PC-9 (cell line): ENCODE data around the gene INSR. TPM values are rescaled to one million over a fixed set of nuclear protein-coding genes. Genes with fewer than 3 reads are reported as not detected.

ENCODE experiments used
- BruUV-seq: library from RNA; stranded (reverse); fragments of 400-500 nt; replicated peaks from 2 replicates; lab custom pipeline; 2021; lab: Mats Ljungman, UMichigan
- CTCF ChIA-PET: fragments of 300-600 bp; sonication (Branson Sonifier 250); formaldehyde crosslinking; loops from one replicate; lab custom pipeline; 2022; ENCODE audit warnings: antibody characterized with exemption; lab: Charles Lee
- POLR2A ChIA-PET: fragments of 300-600 bp; sonication (Branson Sonifier 250); formaldehyde crosslinking; loops from one replicate; lab custom pipeline; 2022; ENCODE audit warnings: antibody characterized with exemption; ENCODE audit not compliant: unreplicated experiment; lab: Charles Lee
- DNase-seq, 2 experiments: peaks; one replicate each; pipeline versions ENCODE4 v3.0.0 to v3.0.0-alpha.2; 2015 to 2022; ENCODE audit warnings: mixed read lengths in 1 of 2
- H2AFZ ChIP-seq: fragments of 200-600 bp; sonication (generic); 2 replicates; pipeline ENCODE4 v1.8.1; 2017; ENCODE audit warnings: antibody characterized with exemption
- H3F3A ChIP-seq: fragments of 200-600 bp; sonication (generic); 2 replicates; pipeline ENCODE4 v1.8.1; 2017; ENCODE audit warnings: antibody characterized with exemption, mild to moderate bottlenecking, low read depth; ENCODE audit not compliant: insufficient read depth
- H3K27ac ChIP-seq: fragments of 200-600 bp; sonication (generic); 2 replicates; pipeline ENCODE4 v1.6.1; 2016; ENCODE audit warnings: mixed run types
- H3K27me3 ChIP-seq: fragments of 200-600 bp; sonication (generic); 2 replicates; pipeline ENCODE4 v1.6.1; 2016; ENCODE audit warnings: low read depth, mixed run types; ENCODE audit not compliant: insufficient read depth
- H3K36me3 ChIP-seq: fragments of 200-600 bp; sonication (generic); 2 replicates; pipeline ENCODE4 v1.6.1; 2016; ENCODE audit warnings: low read depth, mixed run types
- H3K4me1 ChIP-seq: fragments of 200-600 bp; sonication (generic); replicated peaks from 2 replicates; pipeline ENCODE4 v1.6.1; 2016; ENCODE audit warnings: mixed run types; ENCODE audit not compliant: insufficient read depth
- H3K4me2 ChIP-seq: fragments of 200-600 bp; sonication (generic); 2 replicates; pipeline ENCODE4 v1.6.1; 2017; ENCODE audit warnings: mixed run types
- H3K4me3 ChIP-seq: fragments of 200-600 bp; sonication (generic); 2 replicates; pipeline ENCODE4 v1.6.1; 2016; ENCODE audit warnings: mixed run types
- H3K79me2 ChIP-seq: fragments of 200-600 bp; sonication (generic); 2 replicates; pipeline ENCODE4 v1.6.1; 2017; ENCODE audit warnings: low read depth, mixed run types
- H3K9me2 ChIP-seq: fragments of 200-600 bp; sonication (generic); 2 replicates; pipeline ENCODE4 v1.8.1; 2017; ENCODE audit warnings: mild to moderate bottlenecking; ENCODE audit not compliant: insufficient read depth
- H3K9me3 ChIP-seq: fragments of 200-600 bp; sonication (generic); 2 replicates; pipeline ENCODE4 v1.8.1; 2016; ENCODE audit warnings: low read depth; ENCODE audit not compliant: insufficient read depth
- H4K20me1 ChIP-seq: fragments of 200-600 bp; sonication (generic); 2 replicates; pipeline ENCODE4 v1.8.1; 2017; ENCODE audit not compliant: insufficient read depth
- CTCF ChIP-seq: fragments of 200-600 bp; sonication (generic); conservative IDR thresholded peaks from 2 replicates; pipeline ENCODE4 v1.6.1; 2017; ENCODE audit warnings: mixed run types, antibody characterized with exemption, mild to moderate bottlenecking, moderate library complexity
- EZH2 ChIP-seq: fragments of 200-600 bp; sonication (generic); IDR thresholded peaks from 2 replicates; pipeline ENCODE4 v1.8.0; 2017; ENCODE audit warnings: antibody characterized with exemption, low read depth
- intact Hi-C: fragments of 100-400 bp; cut with micrococcal nuclease; formaldehyde crosslinking; loops from one replicate; pipeline ENCODE4 v1.10.0; 2022; ENCODE audit not compliant: unreplicated experiment
- total RNA-seq: library from RNA; stranded (reverse); gene quantifications from 2 replicates; pipeline ENCODE4 v1.2.3, GENCODE V29; 2021

INSR gene
- total RNA-seq, 1 experiment from 2014 or later = 9.3 TPM

GRCh38 chr19:7138402-7138801, 155.8 kb downstream of the INSR start:
- TF ChIP-seq EZH2 (no peak), CTCF (no peak)
- Histone ChIP-seq H3K4me2 (no peak overlapping the region), H3K27me3 (no peaks in the 10 kb centered on the region), H3K4me3 (no peak overlapping the region), H3K36me3 (no peaks in the 10 kb centered on the region), H4K20me1 (no peaks in the 10 kb centered on the region), H2AFZ (no peak overlapping the region), H3K4me1 (peaks cover 19% of the 10 kb centered on the region), H3K9me3 (no peaks in the 10 kb centered on the region), H3K79me2 (no peaks in the 10 kb centered on the region), H3K9me2 (no peaks in the 10 kb centered on the region), H3F3A (peaks cover 4% of the 10 kb centered on the region; the same call in 1 of the 2 replicates), H3K27ac (no peak overlapping the region)
- intact Hi-C loops = no loop called here
- ChIA-PET POLR2A (no interaction called here), CTCF (no interaction called here)
- DNase-seq = no peak
- no TSS peak for BruUV-seq

- Histone ChIP-seq H3K4me3 (no peak overlapping the region), H3F3A (peaks cover 4% of the 10 kb centered on the region; the same call in 1 of the 2 replicates), H3K79me2 (no peaks in the 10 kb centered on the region), H4K20me1 (no peaks in the 10 kb centered on the region), H3K4me2 (no peak overlapping the region), H3K27me3 (no peaks in the 10 kb centered on the region), H2AFZ (no peak overlapping the region), H3K9me2 (no peaks in the 10 kb centered on the region), H3K36me3 (no peaks in the 10 kb centered on the region), H3K9me3 (no peaks in the 10 kb centered on the region), H3K4me1 (peaks cover 19% of the 10 kb centered on the region), H3K27ac (no peak overlapping the region)
- CTCF ChIA-PET = no interaction called here
- POLR2A ChIA-PET = no interaction called here
- DNase-seq = no peak
- intact Hi-C loops = no loop called here
- TF ChIP-seq EZH2 (no peak), CTCF (no peak)
- BruUV-seq = no TSS peak
These were observed 157.1 kb downstream of the INSR start for GRCh38 chr19:7137120-7137519.

GRCh38 chr19:7132054-7132453, 162.2 kb downstream of the INSR start:
- H4K20me1 ChIP-seq = no peaks in the 10 kb centered on the region
- H2AFZ ChIP-seq = no peak overlapping the region
- no peaks in the 10 kb centered on the region for H3K27me3 ChIP-seq
- ChIA-PET POLR2A (no interaction called here), CTCF (no interaction called here)
- no peak for DNase-seq
- BruUV-seq = no TSS peak
- peaks cover 4% of the 10 kb centered on the region; the same call in 1 of the 2 replicates for H3F3A ChIP-seq
- no peaks in the 10 kb centered on the region for H3K9me3 ChIP-seq
- no peaks in the 10 kb centered on the region for H3K79me2 ChIP-seq
- peaks cover 14% of the 10 kb centered on the region for H3K4me1 ChIP-seq
- no peak overlapping the region for H3K27ac ChIP-seq
- no peak overlapping the region for H3K4me3 ChIP-seq
- TF ChIP-seq CTCF = no peak
- no peak for TF ChIP-seq EZH2
- no peaks in the 10 kb centered on the region for H3K9me2 ChIP-seq
- intact Hi-C loops = no loop called here
- no peak overlapping the region for H3K4me2 ChIP-seq
- no peaks in the 10 kb centered on the region for H3K36me3 ChIP-seq
